Naive thymus-derived CD4-positive, alpha-beta T cell (primary cell): ENCODE results near the gene TOMM7. TPM values are rescaled to one million over a fixed set of nuclear protein-coding genes. Genes with fewer than 3 reads are reported as not detected.
"Not testable (repeated sequence)": the region's sequence is repeated elsewhere in the genome, so short reads cannot be mapped to it uniquely, and the experiment has no call there.

Experiments used
- ATAC-seq: fragments of 150-1000 bp; cut with Tn5 transposase; 2 replicates; pipeline ENCODE4 v1.10.0; 2021; ENCODE audit warnings: mild to moderate bottlenecking, moderate library complexity
- CTCF ChIA-PET: fragments of 350-600 bp; sonication (Branson Sonifier 250); formaldehyde crosslinking; loops from one replicate; lab custom pipeline; 2021; ENCODE audit warnings: antibody characterized with exemption; lab: Charles Lee
- POLR2A ChIA-PET: fragments of 350-600 bp; sonication (Branson Sonifier 250); formaldehyde crosslinking; loops from one replicate; lab custom pipeline; 2021; ENCODE audit warnings: antibody characterized with exemption, inconsistent platforms; lab: Charles Lee
- DNase-seq, 9 donors: peaks; one replicate each; pipeline versions ENCODE4 v3.0.0 to v3.0.0-alpha.2; 2020 to 2022; ENCODE audit warnings: mixed read lengths in 1 of 9
- H3K27ac ChIP-seq: one replicate; pipeline ENCODE4 v1.7.0; 2013; ENCODE audit warnings: mild to moderate bottlenecking, low read depth, low read length, moderate library complexity
- H3K27me3 ChIP-seq, 2 donors: one replicate each; pipeline ENCODE4 v1.7.0; 2013; ENCODE audit warnings: low read length in 2 of 2, mild to moderate bottlenecking in 2 of 2, moderate library complexity in 2 of 2; ENCODE audit not compliant: control insufficient read depth in 2 of 2, insufficient read depth in 2 of 2
- H3K36me3 ChIP-seq, 3 experiments: 1 replicate in 2 of 3; 2 replicates in 1 of 3; pipeline ENCODE4 v1.7.0; 2013; ENCODE audit warnings: low read length in 3 of 3, mild to moderate bottlenecking in 3 of 3, moderate library complexity in 1 of 3; ENCODE audit not compliant: insufficient read depth in 3 of 3, control insufficient read depth in 2 of 3
- H3K4me1 ChIP-seq, 2 donors: one replicate each; pipeline ENCODE4 v1.7.0; 2013; ENCODE audit warnings: low read length in 2 of 2, mild to moderate bottlenecking in 2 of 2, moderate library complexity in 1 of 2; ENCODE audit not compliant: control insufficient read depth in 2 of 2, insufficient read depth in 2 of 2
- H3K4me3 ChIP-seq: 2 replicates; pipeline ENCODE4 v1.7.0; 2013; ENCODE audit warnings: mild to moderate bottlenecking, low read length
- H3K9me3 ChIP-seq, 3 experiments: 1 replicate in 2 of 3; 2 replicates in 1 of 3; pipeline ENCODE4 v1.7.0; 2013; ENCODE audit warnings: low read length in 3 of 3; ENCODE audit not compliant: control insufficient read depth in 2 of 3
- H3K27ac Mint-ChIP-seq, 9 donors: one replicate each; pipeline ENCODE4 v1.8.0; 2020 to 2022; ENCODE audit warnings: mixed read lengths in 9 of 9, mild to moderate bottlenecking in 8 of 9, moderate library complexity in 5 of 9, inconsistent platforms in 2 of 9
- H3K27me3 Mint-ChIP-seq, 5 donors: one replicate each; pipeline ENCODE4 v1.8.0; 2021 to 2022; ENCODE audit warnings: mixed read lengths in 5 of 5, mild to moderate bottlenecking in 1 of 5
- H3K36me3 Mint-ChIP-seq, 5 donors: one replicate each; pipeline ENCODE4 v1.8.0; 2020 to 2022; ENCODE audit warnings: mixed read lengths in 5 of 5, mild to moderate bottlenecking in 3 of 5, inconsistent platforms in 1 of 5
- H3K4me1 Mint-ChIP-seq, 7 donors: one replicate each; pipeline ENCODE4 v1.8.0; 2020 to 2022; ENCODE audit warnings: mixed read lengths in 7 of 7, mild to moderate bottlenecking in 3 of 7, inconsistent platforms in 1 of 7
- H3K4me3 Mint-ChIP-seq, 10 donors: one replicate each; pipeline ENCODE4 v1.8.0; 2020 to 2022; ENCODE audit warnings: mild to moderate bottlenecking in 10 of 10, mixed read lengths in 10 of 10, moderate library complexity in 6 of 10, inconsistent platforms in 2 of 10
- H3K9me3 Mint-ChIP-seq, 11 donors: one replicate each; pipeline ENCODE4 v1.8.0; 2020 to 2022; ENCODE audit warnings: mixed read lengths in 11 of 11, mild to moderate bottlenecking in 4 of 11, inconsistent platforms in 1 of 11, moderate library complexity in 1 of 11
- intact Hi-C, 2 donors: fragments of 100-400 bp; cut with micrococcal nuclease; formaldehyde crosslinking; loops; one replicate each; pipeline ENCODE4 v1.15.1; 2023
- polyA plus RNA-seq, 2 donors: library from polyadenylated mRNA; unstranded; fragments of 300-500 nt; fragmentation: Illumina TruSeq; gene quantifications; one replicate each; pipeline ENCODE4 v1.2.3, GENCODE V29; 2021
- total RNA-seq, 6 experiments: library from RNA in 5 of 6; stranded (reverse) in 5 of 6; gene quantifications; 1 replicate in 5 of 6; 2 replicates in 1 of 6; pipeline ENCODE4 v1.2.3 and lab custom pipeline; 2021 to 2026

Gene TOMM7
- total and polyA plus RNA-seq, 7 experiments from 2014 or later = 302 to 737 (median 498) TPM

DNA sequence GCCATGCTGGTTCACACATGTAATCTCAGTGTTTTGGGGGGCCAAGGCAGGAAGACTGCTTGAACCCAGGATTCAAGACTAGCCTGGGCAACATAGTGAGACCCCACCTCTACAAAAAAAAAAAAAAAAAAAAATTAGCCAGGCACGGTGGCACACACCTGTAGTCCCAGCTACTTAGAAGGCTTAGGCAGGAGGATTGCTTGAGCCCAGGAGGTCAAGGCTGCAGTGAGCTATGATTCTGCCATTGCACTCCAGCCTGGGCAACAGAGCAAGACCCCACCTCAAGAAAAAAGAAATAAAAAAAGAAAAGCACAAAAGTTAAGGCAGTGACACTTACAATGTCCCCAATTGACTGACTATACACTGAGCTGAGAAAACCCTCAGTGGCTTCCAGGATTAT is 27.7 kb upstream of the TOMM7 start:
- H3K27ac Mint-ChIP-seq, H3K27ac ChIP-seq, POLR2A ChIA-PET, H3K36me3 ChIP-seq, H3K4me3 Mint-ChIP-seq, H3K27me3 Mint-ChIP-seq, H3K9me3 ChIP-seq, H3K4me3 ChIP-seq, ATAC-seq, H3K4me1 ChIP-seq, H3K27me3 ChIP-seq, H3K36me3 Mint-ChIP-seq, DNase-seq, H3K9me3 Mint-ChIP-seq: not testable (repeated sequence)
- intact Hi-C loops = loop anchor here (5.0 to 10.0 kb wide), 6 partner anchors 37 to 744 kb away; partner anchors contain the start of genes CCDC126 (in 1 of the 2), IGF2BP3 (in 1 of the 2) and NUP42 (in 1 of the 2)
- H3K4me1 Mint-ChIP-seq = peaks cover 6 to 13% (median 11%) of the 10 kb centered on the region in 7 donors
- CTCF ChIA-PET = interaction anchor here (0.6 kb wide), 1 partner anchor 41 kb away, joined by 4 read pairs; no protein-coding TSS in a partner anchor

- H3K4me3 Mint-ChIP-seq = no peak overlapping the region
- no peaks in the 10 kb centered on the region for H3K36me3 Mint-ChIP-seq
- Histone ChIP-seq H3K27ac (no peak overlapping the region), H3K36me3 (peaks cover 0 to 5% (median 0%) of the 10 kb centered on the region in 3 experiments), H3K9me3 (no peaks in the 10 kb centered on the region), H3K27me3 (no peaks in the 10 kb centered on the region), H3K4me1 (no peaks in the 10 kb centered on the region), H3K4me3 (no peak overlapping the region)
- ChIA-PET POLR2A (no interaction called here), CTCF (interaction anchor here (0.6 kb wide), 1 partner anchor 206 kb away, joined by 3 read pairs; no protein-coding TSS in a partner anchor)
- no peak for DNase-seq
- H3K9me3 Mint-ChIP-seq = no peaks in the 10 kb centered on the region
- H3K27ac Mint-ChIP-seq = no peak overlapping the region
- peaks cover 5 to 8% (median 7%) of the 10 kb centered on the region in 7 donors for H3K4me1 Mint-ChIP-seq
- H3K27me3 Mint-ChIP-seq = peaks cover 0 to 9% (median 0%) of the 10 kb centered on the region in 5 donors
- intact Hi-C loops = loop anchor here (5.0 to 10.0 kb wide), 6 partner anchors 38 to 745 kb away; partner anchors contain the start of genes CCDC126 (in 1 of the 2), IGF2BP3 (in 1 of the 2) and NUP42 (in 1 of the 2)
- ATAC-seq = no peak
These were observed 27.0 kb upstream of the TOMM7 start for GRCh38 chr7:22849662-22850061.

GRCh38 chr7:22849172-22849571 is 26.5 kb upstream of the TOMM7 start:
- Histone ChIP-seq H3K27me3 (no peaks in the 10 kb centered on the region), H3K27ac (no peak overlapping the region), H3K4me1 (no peaks in the 10 kb centered on the region), H3K9me3 (no peaks in the 10 kb centered on the region), H3K36me3 (peaks cover 0 to 2% (median 0%) of the 10 kb centered on the region in 3 experiments), H3K4me3 (no peak overlapping the region)
- H3K27ac Mint-ChIP-seq = no peak overlapping the region
- H3K4me3 Mint-ChIP-seq = no peak overlapping the region
- no peaks in the 10 kb centered on the region for H3K9me3 Mint-ChIP-seq
- peaks cover 3 to 8% (median 6%) of the 10 kb centered on the region in 7 donors for H3K4me1 Mint-ChIP-seq
- H3K27me3 Mint-ChIP-seq = peaks cover 0 to 9% (median 0%) of the 10 kb centered on the region in 5 donors
- intact Hi-C loops = no loop called here
- ATAC-seq = no peak
- DNase-seq = no peak
- POLR2A ChIA-PET = no interaction called here
- H3K36me3 Mint-ChIP-seq = no peaks in the 10 kb centered on the region
- CTCF ChIA-PET = no interaction called here

- Mint-ChIP-seq H3K4me3 (no peak overlapping the region), H3K27me3 (peaks cover 0 to 4% (median 0%) of the 10 kb centered on the region in 5 donors), H3K4me1 (peaks cover 0 to 3% (median 0%) of the 10 kb centered on the region in 7 donors), H3K27ac (no peak overlapping the region), H3K36me3 (no peaks in the 10 kb centered on the region), H3K9me3 (no peaks in the 10 kb centered on the region)
- no peaks in the 10 kb centered on the region for H3K36me3 ChIP-seq
- H3K27me3 ChIP-seq = no peaks in the 10 kb centered on the region
- H3K27ac ChIP-seq = no peak overlapping the region
- intact Hi-C loops = no loop called here
- H3K9me3 ChIP-seq = no peaks in the 10 kb centered on the region
- no peaks in the 10 kb centered on the region for H3K4me1 ChIP-seq
- CTCF ChIA-PET = interaction anchor here (0.6 to 0.7 kb wide), 2 partner anchors 61 to 1279 kb away, joined by 3 read pairs; no protein-coding TSS in a partner anchor
- ATAC-seq (no peak), DNase-seq (no peak)
- POLR2A ChIA-PET = no interaction called here
- no peak overlapping the region for H3K4me3 ChIP-seq
These were observed 24.3 kb upstream of the TOMM7 start for GRCh38 chr7:22846961-22847360.

- POLR2A ChIA-PET = interaction anchor here (1.0 kb wide), 1 partner anchor 21 kb away, joined by 3 read pairs; no protein-coding TSS in a partner anchor
- H3K27me3 Mint-ChIP-seq = peaks cover 0 to 6% (median 0%) of the 10 kb centered on the region in 5 donors
- H3K4me1 Mint-ChIP-seq = peaks cover 0 to 3% (median 0%) of the 10 kb centered on the region in 7 donors
- ATAC-seq (no peak), DNase-seq (no peak)
- H3K36me3 ChIP-seq = no peaks in the 10 kb centered on the region
- H3K4me3 ChIP-seq = no peak overlapping the region
- H3K36me3 Mint-ChIP-seq = no peaks in the 10 kb centered on the region
- H3K27me3 ChIP-seq = no peaks in the 10 kb centered on the region
- CTCF ChIA-PET = no interaction called here
- no peak overlapping the region for H3K27ac ChIP-seq
- H3K27ac Mint-ChIP-seq = no peak overlapping the region
- H3K4me1 ChIP-seq = no peaks in the 10 kb centered on the region
- no peak overlapping the region for H3K4me3 Mint-ChIP-seq
- H3K9me3 Mint-ChIP-seq = no peaks in the 10 kb centered on the region
- no peaks in the 10 kb centered on the region for H3K9me3 ChIP-seq
- intact Hi-C loops = no loop called here
These were observed 22.7 kb upstream of the TOMM7 start for GRCh38 chr7:22845221-22845834.

DNA sequence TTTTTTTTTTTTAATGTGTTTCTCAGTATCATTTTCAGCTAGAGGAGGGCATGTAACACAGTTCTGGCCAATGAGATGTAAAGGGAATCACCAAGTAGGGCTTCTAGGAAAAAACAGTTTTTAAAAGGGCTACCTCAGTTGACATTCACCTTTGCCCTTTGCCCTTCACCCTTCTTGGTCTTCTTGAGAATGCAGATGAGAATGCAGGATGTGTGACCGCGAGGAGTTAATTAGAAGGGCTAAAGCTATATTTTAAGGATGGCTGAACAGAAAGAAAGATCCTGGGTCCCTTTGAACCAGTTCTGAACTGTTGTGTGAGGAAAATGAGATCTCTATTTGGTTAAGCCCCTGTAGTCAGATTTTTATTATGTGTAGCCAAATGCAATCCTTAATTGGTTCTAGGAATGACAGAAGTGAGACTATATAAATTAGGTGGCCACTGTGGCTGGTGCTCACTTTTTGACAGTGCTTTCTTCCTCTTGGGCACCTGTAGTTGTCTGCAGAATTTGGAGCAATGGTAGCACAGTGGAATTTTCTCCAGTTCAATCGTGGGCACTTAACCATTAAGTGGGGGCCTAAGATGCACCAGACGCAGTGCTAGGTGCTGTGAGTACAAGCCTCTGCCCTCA is 21.1 kb upstream of the TOMM7 start:
- DNase-seq = no peak
- no peaks in the 10 kb centered on the region for H3K36me3 Mint-ChIP-seq
- H3K27ac Mint-ChIP-seq = peak overlapping the region in 1 of 9 donors; percentile 21
- Histone ChIP-seq H3K9me3 (no peaks in the 10 kb centered on the region), H3K4me1 (no peaks in the 10 kb centered on the region), H3K27ac (no peak overlapping the region), H3K36me3 (no peaks in the 10 kb centered on the region), H3K4me3 (no peak overlapping the region), H3K27me3 (no peaks in the 10 kb centered on the region)
- peaks cover 0 to 3% (median 0%) of the 10 kb centered on the region in 7 donors for H3K4me1 Mint-ChIP-seq
- H3K4me3 Mint-ChIP-seq = no peak overlapping the region
- intact Hi-C loops = no loop called here
- POLR2A ChIA-PET = interaction anchor here (1.2 kb wide), 1 partner anchor 21 kb away, joined by 3 read pairs; the partner anchor contains the start of gene TOMM7
- H3K27me3 Mint-ChIP-seq = peaks cover 0 to 12% (median 0%) of the 10 kb centered on the region in 5 donors
- CTCF ChIA-PET = no interaction called here
- no peaks in the 10 kb centered on the region for H3K9me3 Mint-ChIP-seq
- no peak for ATAC-seq
